ENCODE results near the gene P4HA3. TPM values are rescaled to one million over a fixed set of nuclear protein-coding genes. Genes with fewer than 3 reads are reported as not detected.

Gene P4HA3
- polyA plus RNA-seq, 3 donors: 0.07 TPM; not detected in 2

DNA sequence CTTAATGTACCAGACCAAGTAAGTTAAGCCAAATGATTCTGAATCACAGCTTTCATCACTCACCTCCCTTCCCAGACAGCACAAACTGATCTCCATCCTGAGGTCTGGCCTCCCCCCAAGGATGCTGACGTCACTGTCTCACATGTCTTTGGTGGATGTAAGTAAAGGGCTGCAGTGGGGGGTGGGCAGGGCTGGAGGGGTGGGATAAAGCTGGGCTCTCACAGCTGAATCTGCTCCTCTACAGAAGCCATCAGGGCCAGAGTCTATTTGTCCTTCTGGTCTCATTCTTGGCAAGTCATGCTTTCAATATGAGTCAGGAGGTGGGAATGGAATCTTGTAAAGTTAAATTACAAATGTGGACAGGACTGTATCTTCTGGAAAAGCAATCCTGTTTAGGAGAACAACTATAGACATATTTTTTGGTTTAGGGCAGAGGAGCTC, 32.7 kb downstream of the P4HA3 start:
- Mint-ChIP-seq H3K9me3 (no peaks in the 10 kb centered on the region), H3K4me3 (no peak overlapping the region), H3K4me1 (no peaks in the 10 kb centered on the region), H3K27me3 (ENCODE audit: low read depth in 3 of 3) (peaks cover 2 to 3% (median 3%) of the 10 kb centered on the region in 3 donors), H3K27ac (no peak overlapping the region), H3K36me3 (no peaks in the 10 kb centered on the region)
- no peak overlapping the region for H3K27ac ChIP-seq (ENCODE audit: low read depth in 1 of 2, low read length in 2 of 2)
- TF ChIP-seq, protein P1, sequence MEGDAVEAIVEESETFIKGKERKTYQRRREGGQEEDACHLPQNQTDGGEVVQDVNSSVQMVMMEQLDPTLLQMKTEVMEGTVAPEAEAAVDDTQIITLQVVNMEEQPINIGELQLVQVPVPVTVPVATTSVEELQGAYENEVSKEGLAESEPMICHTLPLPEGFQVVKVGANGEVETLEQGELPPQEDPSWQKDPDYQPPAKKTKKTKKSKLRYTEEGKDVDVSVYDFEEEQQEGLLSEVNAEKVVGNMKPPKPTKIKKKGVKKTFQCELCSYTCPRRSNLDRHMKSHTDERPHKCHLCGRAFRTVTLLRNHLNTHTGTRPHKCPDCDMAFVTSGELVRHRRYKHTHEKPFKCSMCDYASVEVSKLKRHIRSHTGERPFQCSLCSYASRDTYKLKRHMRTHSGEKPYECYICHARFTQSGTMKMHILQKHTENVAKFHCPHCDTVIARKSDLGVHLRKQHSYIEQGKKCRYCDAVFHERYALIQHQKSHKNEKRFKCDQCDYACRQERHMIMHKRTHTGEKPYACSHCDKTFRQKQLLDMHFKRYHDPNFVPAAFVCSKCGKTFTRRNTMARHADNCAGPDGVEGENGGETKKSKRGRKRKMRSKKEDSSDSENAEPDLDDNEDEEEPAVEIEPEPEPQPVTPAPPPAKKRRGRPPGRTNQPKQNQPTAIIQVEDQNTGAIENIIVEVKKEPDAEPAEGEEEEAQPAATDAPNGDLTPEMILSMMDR (IDR thresholded peaks at IDR 0.05): no peak
- no peak overlapping the region for H3K9ac ChIP-seq (ENCODE audit: insufficient read depth, low read length, poor library complexity, severe bottlenecking)
- H3K4me3 ChIP-seq (replicated peaks in 1 of 3; ENCODE audit: low read depth in 2 of 3, low read length in 3 of 3): no peak overlapping the region
- no peaks in the 10 kb centered on the region for H3K9me3 ChIP-seq (replicated peaks in 1 of 2; ENCODE audit: control insufficient read depth in 1 of 2, insufficient read depth in 1 of 2, low read length in 2 of 2)
- H3K27me3 ChIP-seq (ENCODE audit: control insufficient read depth in 2 of 2, insufficient read depth in 2 of 2, low read length in 2 of 2): no peaks in the 10 kb centered on the region
- no peaks in the 10 kb centered on the region for H3K4me1 ChIP-seq (ENCODE audit: control insufficient read depth in 1 of 2, insufficient read depth in 2 of 2, low read length in 2 of 2)
- H3K4me2 ChIP-seq (replicated peaks; ENCODE audit: extremely low read depth, low read length, poor library complexity, severe bottlenecking): no peak overlapping the region
- no peak overlapping the region for H2AFZ ChIP-seq (ENCODE audit: insufficient read depth, low read depth, low read length, poor library complexity, severe bottlenecking)
- whole genome bisulfite sequencing (ENCODE audit: insufficient coverage): no CpG with 5 or more reads among the region's 1 CpG
- intact Hi-C loops (cut with micrococcal nuclease): no loop called here
- H4K20me1 ChIP-seq (ENCODE audit: insufficient read depth, low read length): no peaks in the 10 kb centered on the region
- no peaks in the 10 kb centered on the region for H3K79me2 ChIP-seq (ENCODE audit: insufficient read depth, low read length)
- DNase-seq: no peak
- H3K36me3 ChIP-seq (replicated peaks in 1 of 2; ENCODE audit: control insufficient read depth in 1 of 2, insufficient read depth in 2 of 2, low read length in 2 of 2): no peaks in the 10 kb centered on the region

DNA sequence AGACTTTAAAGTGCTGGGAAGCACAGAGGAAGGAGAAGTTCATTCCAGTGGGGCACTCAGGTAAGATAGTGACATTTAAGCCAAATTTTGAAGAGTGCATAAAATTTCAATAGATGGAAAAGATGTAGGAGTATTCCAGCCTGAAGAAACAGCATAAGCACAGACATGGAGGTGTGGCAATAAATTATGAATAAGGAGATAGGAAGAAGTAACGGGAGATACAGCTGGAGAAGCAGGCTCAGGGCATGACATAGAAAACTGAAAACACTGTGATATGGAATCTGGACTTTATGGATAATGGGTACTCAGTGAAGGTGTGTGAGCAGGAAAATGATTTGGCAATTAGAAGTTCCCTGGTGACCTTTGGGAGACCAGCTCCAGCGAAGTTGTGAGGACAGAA, 33.3 kb downstream of the P4HA3 start:
- Mint-ChIP-seq H3K4me1 (no peaks in the 10 kb centered on the region), H3K36me3 (no peaks in the 10 kb centered on the region), H3K27me3 (ENCODE audit: low read depth in 3 of 3) (peaks cover 2 to 3% (median 3%) of the 10 kb centered on the region in 3 donors), H3K9me3 (no peaks in the 10 kb centered on the region), H3K27ac (peak overlapping the region in 1 of 7 donors; percentile 3), H3K4me3 (no peak overlapping the region)
- H3K79me2 ChIP-seq (ENCODE audit: insufficient read depth, low read length): no peaks in the 10 kb centered on the region
- WGBS (ENCODE audit: insufficient coverage): 100% methylated on average over 1 of the region's 2 CpGs
- no peaks in the 10 kb centered on the region for H3K36me3 ChIP-seq (replicated peaks in 1 of 2; ENCODE audit: control insufficient read depth in 1 of 2, insufficient read depth in 2 of 2, low read length in 2 of 2)
- TF ChIP-seq, protein P1 (IDR thresholded peaks at IDR 0.05): no peak
- H4K20me1 ChIP-seq (ENCODE audit: insufficient read depth, low read length): no peaks in the 10 kb centered on the region
- H3K9me3 ChIP-seq (replicated peaks in 1 of 2; ENCODE audit: control insufficient read depth in 1 of 2, insufficient read depth in 1 of 2, low read length in 2 of 2): no peaks in the 10 kb centered on the region
- intact Hi-C loops (cut with micrococcal nuclease): no loop called here
- no peaks in the 10 kb centered on the region for H3K27me3 ChIP-seq (ENCODE audit: control insufficient read depth in 2 of 2, insufficient read depth in 2 of 2, low read length in 2 of 2)
- no peak overlapping the region for H2AFZ ChIP-seq (ENCODE audit: insufficient read depth, low read depth, low read length, poor library complexity, severe bottlenecking)
- no peak overlapping the region for H3K4me2 ChIP-seq (replicated peaks; ENCODE audit: extremely low read depth, low read length, poor library complexity, severe bottlenecking)
- H3K4me3 ChIP-seq (replicated peaks in 1 of 3; ENCODE audit: low read depth in 2 of 3, low read length in 3 of 3): no peak overlapping the region
- H3K4me1 ChIP-seq (ENCODE audit: control insufficient read depth in 1 of 2, insufficient read depth in 2 of 2, low read length in 2 of 2): no peaks in the 10 kb centered on the region
- H3K27ac ChIP-seq (ENCODE audit: low read depth in 1 of 2, low read length in 2 of 2): no peak overlapping the region
- DNase-seq: no peak
- no peak overlapping the region for H3K9ac ChIP-seq (ENCODE audit: insufficient read depth, low read length, poor library complexity, severe bottlenecking)
